HEK293 (cell line): Measurements from ENCODE around the gene DCHS1.

Experiments
- CTCF ChIP-seq: fragments of 450-650 bp; formaldehyde crosslinking; IDR thresholded peaks from 2 replicates; pipeline ENCODE4 v1.5.1; 2016; ENCODE audit warnings: missing biosample characterization, missing genetic modification characterization
- TCF7L2 ChIP-seq: IDR thresholded peaks from 2 replicates; pipeline ENCODE4 v1.6.1; 2011; ENCODE audit warnings: low read depth, mild to moderate bottlenecking, inconsistent platforms, low read length, moderate library complexity, borderline replicate concordance
- ZNF623 ChIP-seq: fragments of 450-650 bp; formaldehyde crosslinking; IDR thresholded peaks from 2 replicates; pipeline ENCODE4 v1.5.1; 2016; ENCODE audit warnings: missing biosample characterization, missing genetic modification characterization

- no peak for TF ChIP-seq ZNF623
- TF ChIP-seq CTCF (tag by site-specific recombination), result no peak
- TF ChIP-seq TCF7L2, result no peak
Observed at GRCh38 chr11:6618117-6619003, 37.2 kb downstream of the DCHS1 start.
